ENCODE results near the gene RYR3. TPM values are rescaled to one million over a fixed set of nuclear protein-coding genes. Genes with fewer than 3 reads are reported as not detected.

Gene RYR3
- total RNA-seq, 1 donor from 2014 or later, result 0.32 TPM

- no peak overlapping the region for H3K4me3 ChIP-seq
Observed at GRCh38 chr15:33320017-33320416, 9.2 kb downstream of the RYR3 start.

GRCh38 chr15:33322091-33322490, 11.3 kb downstream of the RYR3 start:
- Histone ChIP-seq H3K27me3 (ENCODE audit: low read depth) (peaks cover 3% of the 10 kb centered on the region), H3K36me3 (no peaks in the 10 kb centered on the region), H3K9me3 (no peaks in the 10 kb centered on the region), H3K4me3 (no peak overlapping the region), H3K27ac (no peak overlapping the region), H3K4me1 (no peaks in the 10 kb centered on the region)
- no peak for ATAC-seq
- no peak for TF ChIP-seq CTCF (IDR thresholded peaks at IDR 0.05)
- intact Hi-C loops (cut with DNase I), result no loop called here
- DNase-seq, result no peak

More at GRCh38 chr15:33320017-33320416, 9.2 kb downstream of the RYR3 start:
- DNase-seq, result no peak
- Histone ChIP-seq H3K36me3 (no peaks in the 10 kb centered on the region), H3K27ac (no peak overlapping the region), H3K4me1 (no peaks in the 10 kb centered on the region), H3K9me3 (no peaks in the 10 kb centered on the region), H3K27me3 (ENCODE audit: low read depth) (peaks cover 5% of the 10 kb centered on the region)
- ATAC-seq, result no peak
- no peak for TF ChIP-seq CTCF (IDR thresholded peaks at IDR 0.05)
- intact Hi-C loops (cut with DNase I), result no loop called here

GRCh38 chr15:33324609-33325008, 13.8 kb downstream of the RYR3 start:
- intact Hi-C loops (cut with DNase I), result no loop called here
- no peaks in the 10 kb centered on the region for H3K4me1 ChIP-seq
- TF ChIP-seq CTCF (IDR thresholded peaks at IDR 0.05), result no peak

GRCh38 chr15:33326908-33327307, 16.1 kb downstream of the RYR3 start:
- H3K4me3 ChIP-seq, result no peak overlapping the region
- intact Hi-C loops (cut with DNase I), result no loop called here
- H3K36me3 ChIP-seq, result no peaks in the 10 kb centered on the region
- ATAC-seq (no peak), DNase-seq (no peak)
- no peaks in the 10 kb centered on the region for H3K27me3 ChIP-seq (ENCODE audit: low read depth)
- no peak for TF ChIP-seq CTCF (IDR thresholded peaks at IDR 0.05)
- no peaks in the 10 kb centered on the region for H3K4me1 ChIP-seq
- H3K9me3 ChIP-seq, result no peaks in the 10 kb centered on the region
- H3K27ac ChIP-seq, result no peak overlapping the region

More at GRCh38 chr15:33324609-33325008, 13.8 kb downstream of the RYR3 start:
- H3K27ac ChIP-seq, result no peak overlapping the region
- H3K9me3 ChIP-seq, result no peaks in the 10 kb centered on the region
- DNase-seq, result no peak
- no peak overlapping the region for H3K4me3 ChIP-seq
- no peaks in the 10 kb centered on the region for H3K36me3 ChIP-seq
- H3K27me3 ChIP-seq (ENCODE audit: low read depth), result no peaks in the 10 kb centered on the region
- ATAC-seq, result no peak

- H3K9me3 ChIP-seq, result no peaks in the 10 kb centered on the region
- H3K27ac ChIP-seq, result no peak overlapping the region
- intact Hi-C loops (cut with DNase I), result no loop called here
- H3K36me3 ChIP-seq, result no peaks in the 10 kb centered on the region
- no peaks in the 10 kb centered on the region for H3K4me1 ChIP-seq
- DNase-seq (no peak), ATAC-seq (no peak)
- TF ChIP-seq CTCF (IDR thresholded peaks at IDR 0.05), result no peak
- H3K4me3 ChIP-seq, result no peak overlapping the region
- no peaks in the 10 kb centered on the region for H3K27me3 ChIP-seq (ENCODE audit: low read depth)
Observed at GRCh38 chr15:33328106-33328505, 17.3 kb downstream of the RYR3 start.

- DNase-seq, result no peak
- no peaks in the 10 kb centered on the region for H3K9me3 ChIP-seq
- H3K4me1 ChIP-seq, result no peaks in the 10 kb centered on the region
- intact Hi-C loops (cut with DNase I), result no loop called here
- H3K27ac ChIP-seq, result no peak overlapping the region
- ATAC-seq, result no peak
- H3K36me3 ChIP-seq, result no peaks in the 10 kb centered on the region
- no peaks in the 10 kb centered on the region for H3K27me3 ChIP-seq (ENCODE audit: low read depth)
- no peak overlapping the region for H3K4me3 ChIP-seq
- no peak for TF ChIP-seq CTCF (IDR thresholded peaks at IDR 0.05)
Observed at GRCh38 chr15:33329457-33329856, 18.7 kb downstream of the RYR3 start.
